CD4-positive, alpha-beta T cell (primary cell): ENCODE data around the gene CTXND1. TPM values are rescaled to one million over a fixed set of nuclear protein-coding genes. Genes with fewer than 3 reads are reported as not detected.
A peak's percentile ranks its signal among the peaks of the same experiment; 100 is the strongest.

Experiments
- ATAC-seq: fragments of 200-7000 bp; cut with Tn5 transposase; one replicate; pipeline ENCODE4 v1.10.0; 2022; ENCODE audit warnings: mild to moderate bottlenecking; ENCODE audit not compliant: poor library complexity
- CTCF ChIA-PET: fragments of 350-600 bp; sonication (Branson Sonifier 250); formaldehyde crosslinking; loops from one replicate; lab custom pipeline; 2021; ENCODE audit warnings: antibody characterized with exemption, inconsistent platforms; lab: Charles Lee
- POLR2A ChIA-PET: fragments of 350-600 bp; sonication (Branson Sonifier 250); formaldehyde crosslinking; loops from one replicate; lab custom pipeline; 2021; ENCODE audit warnings: antibody characterized with exemption, inconsistent platforms; lab: Charles Lee
- DNase-seq, 14 experiments: peaks; one replicate each; pipeline ENCODE4 v3.0.0-alpha.2; 2013 to 2020; ENCODE audit warnings: mixed read lengths in 2 of 14
- H3K27ac ChIP-seq, 2 donors: one replicate each; pipeline versions ENCODE4 v1.5.1 to v1.7.0; 2013; ENCODE audit warnings: low read length in 2 of 2, low read depth in 1 of 2, mild to moderate bottlenecking in 1 of 2
- H3K27me3 ChIP-seq, 2 experiments: 1 replicate in 1 of 2; 2 replicates in 1 of 2; pipeline versions ENCODE4 v1.6.1 to v1.7.0; 2013; ENCODE audit warnings: low read length in 2 of 2, control low read depth in 1 of 2, mild to moderate bottlenecking in 1 of 2, moderate library complexity in 1 of 2; ENCODE audit not compliant: insufficient read depth in 2 of 2, control insufficient read depth in 1 of 2
- H3K36me3 ChIP-seq: one replicate; pipeline ENCODE4 v1.6.1; 2013; ENCODE audit warnings: low read length, control low read depth; ENCODE audit not compliant: insufficient read depth
- H3K4me1 ChIP-seq: one replicate; pipeline ENCODE4 v1.6.1; 2013; ENCODE audit warnings: low read length, control low read depth; ENCODE audit not compliant: insufficient read depth
- H3K4me3 ChIP-seq: one replicate; pipeline ENCODE4 v1.5.1; 2013; ENCODE audit warnings: mild to moderate bottlenecking, low read length, moderate library complexity
- H3K9me3 ChIP-seq, 2 experiments: 1 replicate in 1 of 2; 2 replicates in 1 of 2; pipeline versions ENCODE4 v1.6.1 to v1.7.0; 2013; ENCODE audit warnings: low read length in 2 of 2, mild to moderate bottlenecking in 2 of 2, control low read depth in 1 of 2, moderate library complexity in 1 of 2; ENCODE audit not compliant: control insufficient read depth in 1 of 2, insufficient read depth in 1 of 2
- H3K27ac Mint-ChIP-seq: one replicate; pipeline ENCODE4 v1.8.0; 2020; ENCODE audit warnings: mixed read lengths
- H3K27me3 Mint-ChIP-seq: one replicate; pipeline ENCODE4 v1.8.0; 2021; ENCODE audit warnings: mixed read lengths
- H3K36me3 Mint-ChIP-seq: one replicate; pipeline ENCODE4 v1.8.0; 2021; ENCODE audit warnings: low read depth, mixed read lengths
- H3K4me1 Mint-ChIP-seq: one replicate; pipeline ENCODE4 v1.8.0; 2021; ENCODE audit warnings: low read depth, mixed read lengths
- H3K4me3 Mint-ChIP-seq: one replicate; pipeline ENCODE4 v1.8.0; 2020; ENCODE audit warnings: mild to moderate bottlenecking, mixed read lengths
- H3K9me3 Mint-ChIP-seq: one replicate; pipeline ENCODE4 v1.8.0; 2020; ENCODE audit warnings: mixed read lengths
- CTCF ChIP-seq: fragments of 200-600 bp; IDR thresholded peaks from one replicate; pipeline ENCODE4 v1.8.0; 2022; ENCODE audit warnings: antibody characterized with exemption, mild to moderate bottlenecking
- intact Hi-C, 2 experiments: fragments of 100-400 bp; cut with DNase I in 1 of 2; cut with micrococcal nuclease in 1 of 2; formaldehyde crosslinking; loops; one replicate each; pipeline versions ENCODE4 v1.15.1 to v1.9.0; 2023 to 2025; cut with DNase I, micrococcal nuclease
- total RNA-seq, 174 experiments: library from RNA in 2 of 174; stranded (reverse) in 2 of 174; gene quantifications; one replicate each; pipeline ENCODE4 v1.2.3 and lab custom pipeline; 2021 to 2026

Gene CTXND1
- total RNA-seq, 2 experiments from 2014 or later, result not detected

- Mint-ChIP-seq H3K27ac (no peak overlapping the region), H3K27me3 (peaks cover 62% of the 10 kb centered on the region), H3K4me1 (no peaks in the 10 kb centered on the region), H3K9me3 (peaks cover 5% of the 10 kb centered on the region), H3K4me3 (no peak overlapping the region), H3K36me3 (no peaks in the 10 kb centered on the region)
- peaks cover 0 to 10% of the 10 kb centered on the region in 2 experiments for H3K9me3 ChIP-seq
- CTCF ChIA-PET, result no interaction called here
- ATAC-seq, result no peak
- peaks cover 11 to 23% of the 10 kb centered on the region in 2 experiments for H3K27me3 ChIP-seq
- no peak overlapping the region for H3K27ac ChIP-seq
- no peak for DNase-seq
- no peak for TF ChIP-seq CTCF
- intact Hi-C loops, result no loop called here
- no peaks in the 10 kb centered on the region for H3K4me1 ChIP-seq
- no peaks in the 10 kb centered on the region for H3K36me3 ChIP-seq
- H3K4me3 ChIP-seq, result no peak overlapping the region
- POLR2A ChIA-PET, result no interaction called here
These were observed 8.0 kb upstream of the CTXND1 start for GRCh38 chr15:80259942-80260510.

- intact Hi-C loops, result no loop called here
- DNase-seq (no peak), ATAC-seq (no peak)
- no peak for TF ChIP-seq CTCF
- ChIA-PET CTCF (no interaction called here), POLR2A (no interaction called here)
- Mint-ChIP-seq H3K27ac (no peak overlapping the region), H3K27me3 (peaks cover 84% of the 10 kb centered on the region), H3K9me3 (peaks cover under 1% of the 10 kb centered on the region), H3K4me1 (peaks cover 10% of the 10 kb centered on the region), H3K36me3 (no peaks in the 10 kb centered on the region), H3K4me3 (peak overlapping the region; percentile 39)
- Histone ChIP-seq H3K9me3 (no peaks in the 10 kb centered on the region), H3K27ac (no peak overlapping the region), H3K36me3 (no peaks in the 10 kb centered on the region), H3K4me1 (peaks cover 3% of the 10 kb centered on the region), H3K27me3 (peaks cover 34 to 71% of the 10 kb centered on the region in 2 experiments), H3K4me3 (no peak overlapping the region)
These were observed 439 bp downstream of the CTXND1 start for GRCh38 chr15:80251428-80252120.

GRCh38 chr15:80250614-80251427 is 1.2 kb downstream of the CTXND1 start:
- Histone ChIP-seq H3K4me1 (peaks cover 3% of the 10 kb centered on the region), H3K27me3 (peaks cover 34 to 63% of the 10 kb centered on the region in 2 experiments), H3K27ac (no peak overlapping the region), H3K4me3 (no peak overlapping the region), H3K36me3 (no peaks in the 10 kb centered on the region), H3K9me3 (no peaks in the 10 kb centered on the region)
- ChIA-PET POLR2A (no interaction called here), CTCF (no interaction called here)
- no peak for ATAC-seq
- Mint-ChIP-seq H3K4me1 (peaks cover 10% of the 10 kb centered on the region), H3K4me3 (peak overlapping the region; percentile 39), H3K27ac (no peak overlapping the region), H3K27me3 (peaks cover 86% of the 10 kb centered on the region), H3K36me3 (no peaks in the 10 kb centered on the region), H3K9me3 (no peaks in the 10 kb centered on the region)
- intact Hi-C loops, result no loop called here
- no peak for TF ChIP-seq CTCF
- DNase-seq, result no peak
